Natural killer cell (primary cell): ENCODE measurements around the gene TEX52. TPM values are rescaled to one million over a fixed set of nuclear protein-coding genes. Genes with fewer than 3 reads are reported as not detected.

Source experiments
- ATAC-seq, 3 donors: fragments of 150-1000 bp in 2 of 3; fragments of 200-7000 bp in 1 of 3; cut with Tn5 transposase; 1 replicate in 1 of 3; 2 replicates in 2 of 3; pipeline ENCODE4 v1.10.0; 2021; ENCODE audit warnings: mild to moderate bottlenecking in 2 of 3, moderate library complexity in 2 of 3
- DNase-seq, 2 donors: peaks; one replicate each; pipeline versions ENCODE4 v3.0.0 to v3.0.0-alpha.2; 2013 to 2021; ENCODE audit warnings: mixed read lengths in 1 of 2
- H3K27ac ChIP-seq: one replicate; pipeline ENCODE4 v1.5.1; 2013; ENCODE audit warnings: mild to moderate bottlenecking, low read length
- H3K27me3 ChIP-seq: one replicate; pipeline ENCODE4 v1.6.1; 2013; ENCODE audit warnings: low read length; ENCODE audit not compliant: control insufficient read depth, insufficient read depth
- H3K36me3 ChIP-seq: one replicate; pipeline ENCODE4 v1.6.1; 2013; ENCODE audit warnings: low read length; ENCODE audit not compliant: control insufficient read depth, insufficient read depth
- H3K4me1 ChIP-seq: one replicate; pipeline ENCODE4 v1.6.1; 2013; ENCODE audit warnings: low read length; ENCODE audit not compliant: control insufficient read depth, insufficient read depth
- H3K4me3 ChIP-seq: one replicate; pipeline ENCODE4 v1.5.1; 2013; ENCODE audit warnings: low read length
- H3K9me3 ChIP-seq: one replicate; pipeline ENCODE4 v1.6.1; 2013; ENCODE audit warnings: low read length; ENCODE audit not compliant: control insufficient read depth, insufficient read depth
- H3K27ac Mint-ChIP-seq, 2 donors: one replicate each; pipeline ENCODE4 v1.8.0; 2022; ENCODE audit warnings: mild to moderate bottlenecking in 2 of 2, mixed read lengths in 2 of 2, moderate library complexity in 1 of 2
- H3K27me3 Mint-ChIP-seq, 2 donors: one replicate each; pipeline ENCODE4 v1.8.0; 2022; ENCODE audit warnings: low read depth in 2 of 2, mixed read lengths in 2 of 2
- H3K36me3 Mint-ChIP-seq: one replicate; pipeline ENCODE4 v1.8.0; 2022; ENCODE audit warnings: mixed read lengths
- H3K4me1 Mint-ChIP-seq, 2 donors: one replicate each; pipeline ENCODE4 v1.8.0; 2022; ENCODE audit warnings: mixed read lengths in 2 of 2
- H3K4me3 Mint-ChIP-seq: one replicate; pipeline ENCODE4 v1.8.0; 2022; ENCODE audit warnings: mild to moderate bottlenecking, moderate library complexity, mixed read lengths
- H3K9me3 Mint-ChIP-seq, 2 donors: one replicate each; pipeline ENCODE4 v1.8.0; 2022; ENCODE audit warnings: mixed read lengths in 2 of 2
- CTCF ChIP-seq: fragments of 200-600 bp; IDR thresholded peaks from one replicate; pipeline ENCODE4 v1.8.0; 2022; ENCODE audit warnings: antibody characterized with exemption
- WGBS: methylation state at CpG from one replicate; pipeline ENCODE4 v1.1.7; 2013; ENCODE audit warnings: missing lambda C conversion rate; ENCODE audit not compliant: insufficient coverage; 5-methylcytosine and 5-hydroxymethylcytosine counted together
- intact Hi-C: fragments of 100-400 bp; cut with micrococcal nuclease; formaldehyde crosslinking; loops from one replicate; pipeline ENCODE4 v1.14.2; 2022
- total RNA-seq, 4 donors: library from RNA; stranded (reverse); fragments of 120-200 nt in 1 of 4; gene quantifications; one replicate each; pipeline versions ENCODE4 v1.2.3 to v1.2.4, GENCODE V29; 2013 to 2022

Gene TEX52
- total RNA-seq, 3 donors from 2014 or later (not counting 1 experiment from before 2014, with no cell fraction given): not detected

GRCh38 chr12:2892246-2892645 lies 35.4 kb upstream of the TEX52 start:
- H3K4me3 ChIP-seq: no peak overlapping the region
- ATAC-seq: no peak
- 92% methylated on average over 12 of the region's 12 CpGs for WGBS

GRCh38 chr12:2891240-2892053 lies 34.6 kb upstream of the TEX52 start:
- Histone ChIP-seq H3K9me3 (no peaks in the 10 kb centered on the region), H3K36me3 (peaks cover 3% of the 10 kb centered on the region), H3K27me3 (no peaks in the 10 kb centered on the region), H3K4me3 (peak overlapping the region; percentile 80), H3K4me1 (peaks cover 17% of the 10 kb centered on the region), H3K27ac (peak overlapping the region; percentile 77)
- WGBS: 28% methylated on average over 39 of the region's 42 CpGs
- Mint-ChIP-seq H3K27ac (peak overlapping the region; percentile 89 to 95), H3K36me3 (no peaks in the 10 kb centered on the region), H3K4me3 (peak overlapping the region; percentile 94), H3K4me1 (peaks cover 16 to 24% of the 10 kb centered on the region in 2 donors), H3K9me3 (no peaks in the 10 kb centered on the region), H3K27me3 (no peaks in the 10 kb centered on the region)
- TF ChIP-seq CTCF: no peak
- DNase-seq (peak in 1 of 2 donors; percentile 52), ATAC-seq (peak; percentile 14 to 24 (median 18))
- intact Hi-C loops: loop anchor here (2.0 kb wide), 2 partner anchors 15 to 201 kb away; partner anchors contain the start of genes FOXM1 and RHNO1

More at GRCh38 chr12:2892246-2892645, 35.4 kb upstream of the TEX52 start:
- Histone ChIP-seq H3K4me1 (peaks cover 17% of the 10 kb centered on the region), H3K27ac (no peak overlapping the region), H3K9me3 (no peaks in the 10 kb centered on the region), H3K36me3 (peaks cover 3% of the 10 kb centered on the region), H3K27me3 (no peaks in the 10 kb centered on the region)
- no peak for TF ChIP-seq CTCF
- intact Hi-C loops: no loop called here
- H3K27me3 Mint-ChIP-seq: no peaks in the 10 kb centered on the region
- peak overlapping the region; percentile 94 for H3K4me3 Mint-ChIP-seq
- H3K9me3 Mint-ChIP-seq: no peaks in the 10 kb centered on the region
- peaks cover 16 to 24% of the 10 kb centered on the region in 2 donors for H3K4me1 Mint-ChIP-seq
- peak overlapping the region in 1 of 2 donors; percentile 89 for H3K27ac Mint-ChIP-seq
- no peaks in the 10 kb centered on the region for H3K36me3 Mint-ChIP-seq
- DNase-seq: no peak

- Mint-ChIP-seq H3K27me3 (no peaks in the 10 kb centered on the region), H3K4me1 (peaks cover 16 to 24% of the 10 kb centered on the region in 2 donors), H3K27ac (peak within 1 kb of the TSS; percentile 89 to 95), H3K36me3 (no peaks in the 10 kb centered on the region), H3K4me3 (peak within 1 kb of the TSS; percentile 94), H3K9me3 (no peaks in the 10 kb centered on the region)
- H3K9me3 ChIP-seq: no peaks in the 10 kb centered on the region
- intact Hi-C loops: loop anchor here (1.0 to 2.0 kb wide), 3 partner anchors 14 to 200 kb away; partner anchors contain the start of genes FOXM1, ITFG2 and RHNO1
- no peaks in the 10 kb centered on the region for H3K27me3 ChIP-seq
- peak; percentile 98 to 99 for DNase-seq
- H3K4me3 ChIP-seq: peak within 1 kb of the TSS; percentile 80
- peaks cover 3% of the 10 kb centered on the region for H3K36me3 ChIP-seq
- peak; percentile 95 to 99 (median 96) for ATAC-seq
- no peak for TF ChIP-seq CTCF
- WGBS: under 1% methylated on average over 83 of the region's 83 CpGs
- peak within 1 kb of the TSS; percentile 77 for H3K27ac ChIP-seq
- H3K4me1 ChIP-seq: peaks cover 17% of the 10 kb centered on the region
These were observed 33.8 kb upstream of the TEX52 start, which contains the start of gene TULP3 for GRCh38 chr12:2890388-2891239. TSS of gene TULP3 (plus strand) at chr12:2890891. CDS start at chr12:2890948, 57 bp downstream.
